ENCODE data around the gene EVI2A. TPM values are rescaled to one million over a fixed set of nuclear protein-coding genes. Genes with fewer than 3 reads are reported as not detected.

Gene EVI2A
- total RNA-seq, 1 donor from 2014 or later, result under 0.01 TPM

- peak; percentile 2 to 56 for DNase-seq (ENCODE audit: low read depth in 2 of 2)
Observed at GRCh38 chr17:31275116-31275515, 46.3 kb downstream of the EVI2A start.

- DNase-seq (ENCODE audit: low read depth in 2 of 2), result peak; percentile 65 to 96
Observed at GRCh38 chr17:31274252-31274651, 47.2 kb downstream of the EVI2A start.

GRCh38 chr17:31273516-31273915 lies 47.9 kb downstream of the EVI2A start:
- DNase-seq (ENCODE audit: low read depth in 2 of 2), result peak in 1 of 2 donors; percentile 88

DNA sequence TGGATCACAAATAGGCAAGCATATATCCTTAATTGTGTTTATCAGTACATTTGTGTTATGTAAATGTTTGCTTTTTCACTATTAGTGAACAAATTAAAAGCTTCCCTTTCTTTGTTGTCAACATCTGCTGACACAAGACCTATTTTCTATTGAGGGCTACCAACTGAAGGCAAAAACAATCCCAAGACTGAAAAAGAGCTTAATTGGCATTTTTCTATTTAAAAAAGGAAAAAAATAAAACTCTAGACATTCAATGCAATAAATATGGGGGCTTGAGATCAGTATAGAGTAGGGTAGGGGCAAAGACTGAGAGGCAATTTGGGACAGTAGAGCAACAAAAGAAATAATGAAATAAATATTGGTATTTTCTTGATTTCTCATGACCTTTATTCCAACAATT lies 48.6 kb downstream of the EVI2A start:
- DNase-seq (ENCODE audit: low read depth in 2 of 2), result peak in 1 of 2 donors; percentile 3

DNA sequence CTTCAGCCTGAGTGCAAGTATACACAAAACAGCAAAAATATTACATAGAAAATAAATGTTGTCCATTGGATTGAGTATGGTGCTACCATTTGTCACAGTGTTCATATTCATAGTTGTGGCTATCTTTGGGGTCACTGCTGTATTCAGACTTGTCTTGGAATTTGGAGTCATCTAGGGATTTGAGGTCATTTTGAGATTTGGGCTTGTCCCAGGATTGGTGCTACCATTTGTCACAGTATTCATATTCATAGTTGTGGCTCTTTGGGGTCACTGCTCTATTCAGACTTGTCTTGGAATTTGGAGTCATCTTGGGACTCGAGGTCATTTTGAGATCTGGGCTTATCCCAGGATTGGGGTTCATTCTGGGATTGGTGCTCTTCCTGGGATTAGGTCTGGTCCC lies 49.2 kb downstream of the EVI2A start:
- no peak for DNase-seq (ENCODE audit: low read depth in 2 of 2)

- DNase-seq (ENCODE audit: low read depth in 2 of 2), result peak; percentile 81 to 87
Observed at GRCh38 chr17:31269578-31269983, 51.8 kb downstream of the EVI2A start.

DNA sequence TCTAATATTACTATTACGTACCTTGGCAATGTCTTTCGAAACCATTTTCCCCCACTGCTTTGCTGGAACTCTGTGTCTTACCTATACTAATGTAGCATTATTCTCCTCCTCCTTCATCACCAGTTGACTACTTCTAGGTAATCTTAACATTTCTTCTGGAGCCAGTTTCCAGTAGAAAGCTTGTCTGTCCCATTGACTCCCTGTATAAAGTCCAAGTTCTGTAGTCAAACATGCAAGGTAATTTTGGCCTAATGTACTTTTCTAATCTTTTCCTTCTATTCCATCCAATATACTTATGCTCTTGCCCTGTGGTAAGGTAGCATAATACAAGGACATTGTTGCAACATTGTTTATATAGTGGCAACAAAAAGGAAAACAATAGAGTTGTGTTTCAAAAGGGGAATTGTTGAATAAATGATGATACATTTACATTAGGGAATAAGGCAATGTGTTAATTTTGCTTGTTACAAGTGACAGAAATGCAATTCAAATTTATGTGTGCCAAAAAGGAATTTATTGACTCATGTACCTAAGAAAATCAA lies 52.3 kb downstream of the EVI2A start:
- no peak for DNase-seq (ENCODE audit: low read depth in 2 of 2)

Other genes with a start within 250 kb of the EVI2A start
- gene NF1, start 226.6 kb downstream of the EVI2A start, total RNA-seq, result 20.3 and 24.2 TPM in 2 replicates
- gene OMG, start 24.4 kb downstream of the EVI2A start, total RNA-seq, result 5.4 and 6.7 TPM in 2 replicates
- 0.22 TPM in 1 of 2 replicates, not detected in the other for gene EVI2B, start 7.6 kb downstream of the EVI2A start, total RNA-seq
- gene RAB11FIP4, start 70.1 kb upstream of the EVI2A start, total RNA-seq, result 0.20 TPM in 1 of 2 replicates, not detected in the other

Data from lung microvascular endothelial cell (primary cell).